Neural cell (in vitro differentiated cells): Measurements from ENCODE around the gene ILF2. TPM values are rescaled to one million over a fixed set of nuclear protein-coding genes. Genes with fewer than 3 reads are reported as not detected.

Experiments
- H2AFZ ChIP-seq: fragments of 200-600, 300-800 bp; sonication (generic), shearing (Covaris generic); 2 replicates; pipeline ENCODE4 v1.6.0; 2014; ENCODE audit warnings: low read depth, mild to moderate bottlenecking, antibody characterized with exemption, low read length, moderate library complexity
- H3F3A ChIP-seq: fragments of 200-600 bp; shearing (Covaris generic); 2 replicates; pipeline ENCODE4 v1.6.1; 2016; ENCODE audit warnings: mild to moderate bottlenecking, moderate library complexity, mixed read lengths, antibody characterized with exemption, low read length; ENCODE audit not compliant: insufficient read depth, poor library complexity, severe bottlenecking
- H3K27ac ChIP-seq: fragments of 200-600, 300-800 bp; sonication (generic), shearing (Covaris generic); 2 replicates; pipeline ENCODE4 v1.5.1; 2014; ENCODE audit warnings: mild to moderate bottlenecking, low read length, moderate library complexity
- H3K27me3 ChIP-seq: fragments of 300-800, 200-600 bp; sonication (generic), shearing (Covaris generic); 2 replicates; pipeline ENCODE4 v1.6.0; 2014; ENCODE audit warnings: mild to moderate bottlenecking, low read depth, low read length, moderate library complexity; ENCODE audit not compliant: insufficient read depth
- H3K36me3 ChIP-seq: fragments of 300-800, 200-600 bp; sonication (generic), shearing (Covaris generic); 2 replicates; pipeline ENCODE4 v1.5.1; 2014; ENCODE audit warnings: mild to moderate bottlenecking, antibody characterized with exemption, low read length, moderate library complexity; ENCODE audit not compliant: insufficient read depth
- H3K4me2 ChIP-seq: fragments of 300-800, 200-600 bp; sonication (generic), shearing (Covaris generic); 2 replicates; pipeline ENCODE4 v1.6.0; 2014; ENCODE audit warnings: mild to moderate bottlenecking, low read length
- H3K4me3 ChIP-seq: fragments of 300-800, 200-600 bp; sonication (generic), shearing (Covaris generic); 2 replicates; pipeline ENCODE4 v1.5.1; 2014; ENCODE audit warnings: mild to moderate bottlenecking, low read length, moderate library complexity
- H3K79me2 ChIP-seq: fragments of 200-600 bp; shearing (Covaris generic); replicated peaks from 2 replicates; pipeline ENCODE4 v1.6.0; 2014; ENCODE audit warnings: mild to moderate bottlenecking, low read length, moderate library complexity; ENCODE audit not compliant: insufficient read depth
- H3K9ac ChIP-seq: fragments of 300-800, 200-600 bp; sonication (generic), shearing (Covaris generic); 2 replicates; pipeline ENCODE4 v1.6.1; 2016; ENCODE audit warnings: mild to moderate bottlenecking, low read length, mixed read lengths
- H3K9me2 ChIP-seq: fragments of 200-600 bp; shearing (Covaris generic); 2 replicates; pipeline ENCODE4 v1.6.1; 2016; ENCODE audit warnings: mild to moderate bottlenecking, low read length, mixed read lengths; ENCODE audit not compliant: insufficient read depth
- H3K9me3 ChIP-seq: fragments of 200-600, 300-800 bp; sonication (generic), shearing (Covaris generic); 2 replicates; pipeline ENCODE4 v1.6.1; 2016; ENCODE audit warnings: mild to moderate bottlenecking, mixed run types, low read length, moderate library complexity, mixed read lengths
- H4K20me1 ChIP-seq: fragments of 200-600 bp; shearing (Covaris generic); 2 replicates; pipeline ENCODE4 v1.6.1; 2016; ENCODE audit warnings: mild to moderate bottlenecking, mixed run types; ENCODE audit not compliant: insufficient read depth
- EP300 ChIP-seq: fragments of 450-650 bp; conservative IDR thresholded peaks from 2 replicates; pipeline ENCODE4 v1.6.1; 2014; ENCODE audit warnings: antibody characterized with exemption, mild to moderate bottlenecking, moderate library complexity; ENCODE audit not compliant: poor library complexity, severe bottlenecking
- EZH2 ChIP-seq: fragments of 200-600, 300-800 bp; shearing (Covaris generic), sonication (generic); IDR thresholded peaks from 2 replicates; pipeline ENCODE4 v1.6.1; 2014; ENCODE audit warnings: antibody characterized with exemption, low read length, borderline replicate concordance, mild to moderate bottlenecking; ENCODE audit not compliant: insufficient read depth, poor library complexity, severe bottlenecking
- MXI1 ChIP-seq: fragments of 450-650 bp; conservative IDR thresholded peaks from 2 replicates; pipeline ENCODE4 v1.6.1; 2014; ENCODE audit warnings: antibody characterized with exemption, mild to moderate bottlenecking; ENCODE audit not compliant: poor library complexity, severe bottlenecking
- POLR2AphosphoS5 ChIP-seq: IDR thresholded peaks from 2 replicates; pipeline ENCODE4 v1.6.1; 2012
- RAD21 ChIP-seq: fragments of 450-650 bp; conservative IDR thresholded peaks from 2 replicates; pipeline ENCODE4 v1.6.1; 2014; ENCODE audit warnings: antibody characterized with exemption, mild to moderate bottlenecking, moderate library complexity
- SMC3 ChIP-seq: fragments of 450-650 bp; conservative IDR thresholded peaks from 2 replicates; pipeline ENCODE4 v1.6.1; 2014; ENCODE audit warnings: antibody characterized with exemption, mild to moderate bottlenecking, moderate library complexity; ENCODE audit not compliant: poor library complexity
- TAF1 ChIP-seq: IDR thresholded peaks from 2 replicates; pipeline ENCODE4 v1.6.1; 2012; ENCODE audit warnings: low read depth
- polyA plus RNA-seq: library from polyadenylated mRNA; depleted of rRNA; stranded (reverse); fragments of >200 nt; gene quantifications from 2 replicates; pipeline ENCODE4 v1.2.3, GENCODE V29; 2014
- TF ChIP-seq, protein P1 (sequence below): IDR thresholded peaks from 2 replicates; pipeline ENCODE4 v1.6.1; 2012; ENCODE audit warnings: borderline replicate concordance
- TF ChIP-seq, protein P2 (sequence below): fragments of 450-650 bp; IDR thresholded peaks from 2 replicates; pipeline ENCODE4 v1.5.1; 2014; ENCODE audit warnings: antibody characterized with exemption, mild to moderate bottlenecking, moderate library complexity; ENCODE audit not compliant: poor library complexity, severe bottlenecking

Gene ILF2
- polyA plus RNA-seq, 1 donor from 2014 or later: 410 TPM

DNA sequence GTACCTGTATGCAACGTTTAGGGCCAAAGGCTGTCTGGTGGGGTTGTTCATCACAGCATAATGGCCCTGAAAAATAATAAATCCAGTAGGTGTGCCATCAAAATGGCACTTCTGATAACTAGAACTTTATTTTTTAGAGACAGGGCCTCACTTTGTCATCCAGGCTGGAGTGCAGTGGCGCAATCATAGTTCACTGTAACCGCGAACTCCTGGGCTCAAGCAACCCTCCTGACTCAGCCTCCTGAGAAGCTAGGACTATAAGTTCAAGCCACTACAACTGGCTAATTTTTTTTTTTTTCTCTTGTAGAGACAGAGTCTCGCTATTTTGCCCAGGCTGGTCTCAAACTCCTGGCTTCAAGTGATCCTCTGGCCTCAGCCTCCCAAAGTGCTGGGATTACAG lies 7.6 kb downstream of the ILF2 start:
- Histone ChIP-seq H4K20me1 (no peaks in the 10 kb centered on the region), H3K9ac (no peak overlapping the region), H3F3A (peaks cover 3% of the 10 kb centered on the region), H3K9me3 (no peaks in the 10 kb centered on the region), H3K27me3 (no peaks in the 10 kb centered on the region), H3K9me2 (no peaks in the 10 kb centered on the region), H3K36me3 (peaks cover 10% of the 10 kb centered on the region), H2AFZ (no peak overlapping the region), H3K4me2 (no peak overlapping the region), H3K79me2 (peaks cover 19% of the 10 kb centered on the region), H3K27ac (no peak overlapping the region), H3K4me3 (no peak overlapping the region)
- TF ChIP-seq, protein P1, sequence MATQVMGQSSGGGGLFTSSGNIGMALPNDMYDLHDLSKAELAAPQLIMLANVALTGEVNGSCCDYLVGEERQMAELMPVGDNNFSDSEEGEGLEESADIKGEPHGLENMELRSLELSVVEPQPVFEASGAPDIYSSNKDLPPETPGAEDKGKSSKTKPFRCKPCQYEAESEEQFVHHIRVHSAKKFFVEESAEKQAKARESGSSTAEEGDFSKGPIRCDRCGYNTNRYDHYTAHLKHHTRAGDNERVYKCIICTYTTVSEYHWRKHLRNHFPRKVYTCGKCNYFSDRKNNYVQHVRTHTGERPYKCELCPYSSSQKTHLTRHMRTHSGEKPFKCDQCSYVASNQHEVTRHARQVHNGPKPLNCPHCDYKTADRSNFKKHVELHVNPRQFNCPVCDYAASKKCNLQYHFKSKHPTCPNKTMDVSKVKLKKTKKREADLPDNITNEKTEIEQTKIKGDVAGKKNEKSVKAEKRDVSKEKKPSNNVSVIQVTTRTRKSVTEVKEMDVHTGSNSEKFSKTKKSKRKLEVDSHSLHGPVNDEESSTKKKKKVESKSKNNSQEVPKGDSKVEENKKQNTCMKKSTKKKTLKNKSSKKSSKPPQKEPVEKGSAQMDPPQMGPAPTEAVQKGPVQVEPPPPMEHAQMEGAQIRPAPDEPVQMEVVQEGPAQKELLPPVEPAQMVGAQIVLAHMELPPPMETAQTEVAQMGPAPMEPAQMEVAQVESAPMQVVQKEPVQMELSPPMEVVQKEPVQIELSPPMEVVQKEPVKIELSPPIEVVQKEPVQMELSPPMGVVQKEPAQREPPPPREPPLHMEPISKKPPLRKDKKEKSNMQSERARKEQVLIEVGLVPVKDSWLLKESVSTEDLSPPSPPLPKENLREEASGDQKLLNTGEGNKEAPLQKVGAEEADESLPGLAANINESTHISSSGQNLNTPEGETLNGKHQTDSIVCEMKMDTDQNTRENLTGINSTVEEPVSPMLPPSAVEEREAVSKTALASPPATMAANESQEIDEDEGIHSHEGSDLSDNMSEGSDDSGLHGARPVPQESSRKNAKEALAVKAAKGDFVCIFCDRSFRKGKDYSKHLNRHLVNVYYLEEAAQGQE: no peak
- TF ChIP-seq SMC3 (no peak), POLR2AphosphoS5 (no peak), RAD21 (no peak), EP300 (no peak), MXI1 (no peak), EZH2 (no peak)
- TF ChIP-seq, protein P2, sequence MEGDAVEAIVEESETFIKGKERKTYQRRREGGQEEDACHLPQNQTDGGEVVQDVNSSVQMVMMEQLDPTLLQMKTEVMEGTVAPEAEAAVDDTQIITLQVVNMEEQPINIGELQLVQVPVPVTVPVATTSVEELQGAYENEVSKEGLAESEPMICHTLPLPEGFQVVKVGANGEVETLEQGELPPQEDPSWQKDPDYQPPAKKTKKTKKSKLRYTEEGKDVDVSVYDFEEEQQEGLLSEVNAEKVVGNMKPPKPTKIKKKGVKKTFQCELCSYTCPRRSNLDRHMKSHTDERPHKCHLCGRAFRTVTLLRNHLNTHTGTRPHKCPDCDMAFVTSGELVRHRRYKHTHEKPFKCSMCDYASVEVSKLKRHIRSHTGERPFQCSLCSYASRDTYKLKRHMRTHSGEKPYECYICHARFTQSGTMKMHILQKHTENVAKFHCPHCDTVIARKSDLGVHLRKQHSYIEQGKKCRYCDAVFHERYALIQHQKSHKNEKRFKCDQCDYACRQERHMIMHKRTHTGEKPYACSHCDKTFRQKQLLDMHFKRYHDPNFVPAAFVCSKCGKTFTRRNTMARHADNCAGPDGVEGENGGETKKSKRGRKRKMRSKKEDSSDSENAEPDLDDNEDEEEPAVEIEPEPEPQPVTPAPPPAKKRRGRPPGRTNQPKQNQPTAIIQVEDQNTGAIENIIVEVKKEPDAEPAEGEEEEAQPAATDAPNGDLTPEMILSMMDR: no peak

DNA sequence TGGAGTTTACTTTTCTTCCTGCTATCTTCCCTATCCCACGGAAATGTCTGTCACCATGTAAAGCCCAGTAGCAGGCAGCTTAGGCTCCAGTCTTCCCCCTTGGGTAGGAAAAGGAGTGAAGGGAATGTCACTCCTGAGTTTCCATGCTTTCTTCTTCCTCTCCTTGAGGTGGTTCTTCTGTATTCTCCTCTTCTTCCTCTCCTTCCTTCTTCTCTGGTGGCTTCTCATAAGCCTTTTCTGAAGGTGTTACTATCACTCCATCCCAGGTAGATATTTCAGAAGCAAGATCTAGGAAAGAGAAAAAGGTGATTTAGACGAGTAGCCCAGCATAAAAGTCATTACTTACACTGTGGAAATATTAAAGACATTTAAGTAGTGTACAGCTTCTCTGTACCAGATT lies 8.5 kb downstream of the ILF2 start:
- H3K9me3 ChIP-seq: no peaks in the 10 kb centered on the region
- H3K4me2 ChIP-seq: no peak overlapping the region
- no peak overlapping the region for H3K4me3 ChIP-seq
- H3K79me2 ChIP-seq: peaks cover 15% of the 10 kb centered on the region
- no peak overlapping the region for H2AFZ ChIP-seq
- no peaks in the 10 kb centered on the region for H4K20me1 ChIP-seq
- no peak overlapping the region for H3K27ac ChIP-seq
- no peaks in the 10 kb centered on the region for H3K9me2 ChIP-seq
- H3K36me3 ChIP-seq: peaks cover 2% of the 10 kb centered on the region
- peaks cover 3% of the 10 kb centered on the region for H3F3A ChIP-seq
- no peak overlapping the region for H3K9ac ChIP-seq
- TF ChIP-seq RAD21: no peak
- no peak for TF ChIP-seq SMC3
- TF ChIP-seq EZH2: no peak
- TF ChIP-seq, protein P1: no peak
- no peak for TF ChIP-seq EP300
- TF ChIP-seq, protein P2: no peak
- TF ChIP-seq MXI1: no peak
- TF ChIP-seq POLR2AphosphoS5: no peak
- no peak for TF ChIP-seq TAF1
- H3K27me3 ChIP-seq: no peaks in the 10 kb centered on the region
